Osteoblast (primary cell): ENCODE data around the gene DNAH8. TPM values are rescaled to one million over a fixed set of nuclear protein-coding genes. Genes with fewer than 3 reads are reported as not detected.

Experiments
- DNase-seq: peaks from one replicate; pipeline ENCODE4 v3.0.0; 2011; ENCODE audit warnings: low spot score, mixed read lengths; ENCODE audit not compliant: insufficient read length; ENCODE audit errors: missing footprints
- H2AFZ ChIP-seq: 2 replicates; pipeline ENCODE4 v1.6.0; 2011; ENCODE audit warnings: mild to moderate bottlenecking, low read length
- H3K27ac ChIP-seq: 2 replicates; pipeline ENCODE4 v1.5.1; 2011; ENCODE audit warnings: mild to moderate bottlenecking, low read depth, low read length, moderate library complexity
- H3K27me3 ChIP-seq: 2 replicates; pipeline ENCODE4 v1.6.0; 2012; ENCODE audit warnings: mild to moderate bottlenecking, control low read depth, inconsistent platforms, low read length, moderate library complexity; ENCODE audit not compliant: insufficient read depth
- H3K36me3 ChIP-seq: 2 replicates; pipeline ENCODE4 v1.5.1; 2011; ENCODE audit warnings: mild to moderate bottlenecking, low read length, control low read depth, moderate library complexity; ENCODE audit not compliant: insufficient read depth
- H3K4me1 ChIP-seq: 2 replicates; pipeline ENCODE4 v1.5.1; 2011; ENCODE audit warnings: mild to moderate bottlenecking, low read length, control low read depth, moderate library complexity; ENCODE audit not compliant: insufficient read depth
- H3K4me2 ChIP-seq: 2 replicates; pipeline ENCODE4 v1.6.0; 2011; ENCODE audit warnings: mild to moderate bottlenecking, low read length; ENCODE audit not compliant: insufficient read depth
- H3K4me3 ChIP-seq: fragments of 200-600 bp; sonication (generic); 3 replicates; pipeline ENCODE4 v1.5.1; 2012; ENCODE audit warnings: mild to moderate bottlenecking, low read length, inconsistent platforms; ENCODE audit not compliant: insufficient read depth
- H3K79me2 ChIP-seq: 2 replicates; pipeline ENCODE4 v1.6.0; 2012; ENCODE audit warnings: mild to moderate bottlenecking, low read length, control low read depth, inconsistent platforms; ENCODE audit not compliant: insufficient read depth
- H3K9me3 ChIP-seq: 2 replicates; pipeline ENCODE4 v1.5.1; 2011; ENCODE audit warnings: low read depth, low read length, control low read depth
- H4K20me1 ChIP-seq: 2 replicates; pipeline ENCODE4 v1.6.0; 2012; ENCODE audit warnings: mild to moderate bottlenecking, low read length, control low read depth; ENCODE audit not compliant: insufficient read depth
- total RNA-seq: library from RNA; depleted of rRNA; stranded (reverse); fragments of >200 nt; gene quantifications from 2 replicates; pipeline ENCODE4 v1.2.3, GENCODE V29; 2012
- TF ChIP-seq, protein P1 (sequence below): IDR thresholded peaks from 2 replicates; pipeline ENCODE4 v1.5.1; 2011; ENCODE audit warnings: mild to moderate bottlenecking, low read depth, low read length, moderate library complexity; ENCODE audit errors: extremely low read depth

Gene DNAH8
- total RNA-seq, 1 donor, result 0.36 TPM

DNA sequence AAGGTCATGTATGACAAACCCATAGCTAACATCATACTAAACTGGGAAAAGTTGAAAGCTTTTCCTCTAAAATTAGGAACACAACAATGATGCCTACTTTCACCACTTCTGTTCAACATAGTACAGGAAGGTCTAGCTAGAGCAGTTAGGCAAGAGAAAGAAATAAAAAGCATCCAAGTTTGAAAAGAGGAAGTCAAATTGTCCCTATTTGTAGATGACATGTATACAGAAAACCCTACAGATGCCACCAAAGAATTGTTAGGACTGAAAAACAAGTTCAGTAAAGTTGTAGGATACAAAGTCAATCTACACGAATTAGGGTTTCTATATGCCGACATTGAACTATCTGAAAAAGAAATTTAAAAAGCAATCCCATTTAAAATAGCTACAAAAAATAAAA, 244.0 kb downstream of the DNAH8 start:
- TF ChIP-seq, protein P1, sequence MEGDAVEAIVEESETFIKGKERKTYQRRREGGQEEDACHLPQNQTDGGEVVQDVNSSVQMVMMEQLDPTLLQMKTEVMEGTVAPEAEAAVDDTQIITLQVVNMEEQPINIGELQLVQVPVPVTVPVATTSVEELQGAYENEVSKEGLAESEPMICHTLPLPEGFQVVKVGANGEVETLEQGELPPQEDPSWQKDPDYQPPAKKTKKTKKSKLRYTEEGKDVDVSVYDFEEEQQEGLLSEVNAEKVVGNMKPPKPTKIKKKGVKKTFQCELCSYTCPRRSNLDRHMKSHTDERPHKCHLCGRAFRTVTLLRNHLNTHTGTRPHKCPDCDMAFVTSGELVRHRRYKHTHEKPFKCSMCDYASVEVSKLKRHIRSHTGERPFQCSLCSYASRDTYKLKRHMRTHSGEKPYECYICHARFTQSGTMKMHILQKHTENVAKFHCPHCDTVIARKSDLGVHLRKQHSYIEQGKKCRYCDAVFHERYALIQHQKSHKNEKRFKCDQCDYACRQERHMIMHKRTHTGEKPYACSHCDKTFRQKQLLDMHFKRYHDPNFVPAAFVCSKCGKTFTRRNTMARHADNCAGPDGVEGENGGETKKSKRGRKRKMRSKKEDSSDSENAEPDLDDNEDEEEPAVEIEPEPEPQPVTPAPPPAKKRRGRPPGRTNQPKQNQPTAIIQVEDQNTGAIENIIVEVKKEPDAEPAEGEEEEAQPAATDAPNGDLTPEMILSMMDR, result no peak
- Histone ChIP-seq H3K27ac (no peak overlapping the region), H3K27me3 (no peaks in the 10 kb centered on the region), H3K9me3 (no peaks in the 10 kb centered on the region), H3K36me3 (no peaks in the 10 kb centered on the region), H3K79me2 (no peaks in the 10 kb centered on the region), H3K4me2 (no peak overlapping the region), H2AFZ (no peak overlapping the region), H3K4me3 (no peak overlapping the region), H3K4me1 (no peaks in the 10 kb centered on the region), H4K20me1 (no peaks in the 10 kb centered on the region)
- no peak for DNase-seq

DNA sequence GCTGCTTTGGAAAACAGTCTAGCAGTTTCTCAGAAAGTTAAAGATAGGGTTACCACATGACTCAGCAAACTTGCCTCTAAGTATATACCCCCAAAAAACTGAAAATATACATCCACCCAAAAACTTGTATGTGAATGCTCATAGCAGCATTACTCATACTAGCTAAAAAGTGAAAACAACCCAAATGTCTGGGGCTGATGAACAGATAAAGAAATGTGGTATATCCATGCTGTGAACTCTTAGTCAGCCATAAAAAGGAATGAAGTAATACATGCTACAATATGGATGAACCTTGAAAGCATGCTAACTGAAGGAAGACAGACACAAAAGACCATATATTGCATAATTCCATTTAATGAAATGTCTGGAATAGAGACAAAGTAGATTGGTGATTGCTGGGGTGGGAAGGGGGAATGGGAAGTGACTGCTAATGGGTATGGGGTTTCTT, 253.6 kb downstream of the DNAH8 start:
- TF ChIP-seq, protein P1, result no peak
- Histone ChIP-seq H2AFZ (no peak overlapping the region), H4K20me1 (no peaks in the 10 kb centered on the region), H3K4me2 (no peak overlapping the region), H3K79me2 (no peaks in the 10 kb centered on the region), H3K9me3 (no peaks in the 10 kb centered on the region), H3K27me3 (no peaks in the 10 kb centered on the region), H3K4me1 (no peaks in the 10 kb centered on the region), H3K27ac (no peak overlapping the region), H3K36me3 (no peaks in the 10 kb centered on the region), H3K4me3 (no peak overlapping the region)
- DNase-seq, result no peak

DNA sequence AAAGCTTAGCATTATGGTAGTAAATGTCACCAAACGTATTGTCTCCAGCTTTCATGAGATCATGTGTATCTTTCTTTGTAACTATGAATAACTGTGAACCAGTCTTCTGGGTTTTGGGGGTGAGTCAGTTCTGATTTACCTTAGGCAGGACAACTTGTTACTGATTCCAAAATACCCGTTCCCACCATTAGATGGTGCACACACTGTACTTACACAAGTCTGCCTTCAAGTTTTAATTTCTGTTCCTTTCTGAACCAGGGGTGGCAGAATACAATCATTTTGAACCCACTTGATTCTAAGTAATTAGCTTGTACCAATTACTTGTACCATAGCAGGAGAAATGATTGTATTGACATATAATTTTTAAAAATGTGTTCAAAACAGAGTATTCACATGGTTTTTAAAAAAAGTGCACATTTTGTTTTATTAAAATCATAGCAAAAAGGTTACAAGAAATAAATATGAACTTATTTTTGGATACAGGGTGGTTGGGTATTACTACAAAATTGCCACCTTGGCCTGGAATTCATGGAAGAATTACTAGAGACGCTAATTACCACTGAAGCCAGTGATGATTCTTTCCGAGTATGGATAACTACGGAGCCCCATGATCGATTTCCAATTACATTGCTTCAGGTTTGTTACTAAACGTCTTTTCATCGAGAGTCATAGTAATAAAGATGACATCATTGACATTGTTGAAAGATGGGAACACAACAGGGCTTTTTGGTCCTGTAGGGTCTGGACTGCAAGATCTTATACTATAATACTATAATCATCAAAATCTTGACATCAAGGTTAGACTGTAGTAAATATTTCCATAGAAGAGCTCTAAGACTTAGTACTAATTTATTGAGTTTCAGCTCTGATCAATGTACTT, 258.3 kb downstream of the DNAH8 start:
- no peaks in the 10 kb centered on the region for H3K4me1 ChIP-seq
- H3K4me2 ChIP-seq, result no peak overlapping the region
- no peak overlapping the region for H3K4me3 ChIP-seq
- no peaks in the 10 kb centered on the region for H3K36me3 ChIP-seq
- no peaks in the 10 kb centered on the region for H4K20me1 ChIP-seq
- TF ChIP-seq, protein P1, result peak; percentile 69
- no peak overlapping the region for H2AFZ ChIP-seq
- no peaks in the 10 kb centered on the region for H3K9me3 ChIP-seq
- H3K27me3 ChIP-seq, result no peaks in the 10 kb centered on the region
- H3K27ac ChIP-seq, result no peak overlapping the region
- H3K79me2 ChIP-seq, result no peaks in the 10 kb centered on the region
- peak; percentile 39 for DNase-seq

DNA sequence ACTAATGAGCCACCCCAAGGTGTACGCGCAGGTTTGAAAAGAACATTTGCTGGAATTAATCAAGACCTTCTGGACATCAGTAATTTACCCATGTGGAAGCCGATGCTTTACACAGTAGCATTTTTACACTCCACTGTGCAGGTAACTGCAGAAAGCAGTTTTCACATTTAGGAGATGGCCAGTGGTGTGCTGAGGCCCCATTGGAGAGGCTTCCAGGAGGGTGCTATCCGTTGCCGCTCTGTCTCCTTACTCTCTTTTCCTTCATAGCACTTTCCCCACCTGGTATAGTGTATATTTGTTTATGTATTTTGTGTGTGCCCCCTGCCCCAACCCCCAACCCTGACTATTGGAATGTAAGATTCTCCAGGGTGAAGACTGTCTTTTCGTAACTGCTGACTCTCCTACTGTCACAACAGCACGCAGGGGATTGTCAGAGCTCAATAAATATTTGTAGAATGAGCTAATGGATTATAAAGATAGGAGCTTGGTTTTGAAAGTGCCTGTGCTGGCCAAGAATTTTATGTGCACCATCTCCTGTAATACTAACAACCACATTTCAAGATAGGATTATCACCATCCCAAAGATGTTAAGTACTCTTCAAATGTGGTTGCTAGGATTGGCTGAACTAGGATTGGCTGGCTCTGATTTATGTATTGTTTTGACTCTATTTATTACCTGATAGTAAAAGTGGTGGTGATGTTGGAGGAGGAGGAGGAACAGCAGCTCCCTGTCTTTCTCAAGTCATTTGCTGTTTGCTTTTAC, 259.5 kb downstream of the DNAH8 start:
- TF ChIP-seq, protein P1, result no peak

More for the DNA sequence above, 259.5 kb downstream of the DNAH8 start:
- H3K79me2 ChIP-seq, result no peaks in the 10 kb centered on the region
- no peak for DNase-seq
- no peaks in the 10 kb centered on the region for H4K20me1 ChIP-seq
- H3K4me1 ChIP-seq, result no peaks in the 10 kb centered on the region
- H3K9me3 ChIP-seq, result no peaks in the 10 kb centered on the region
- no peak overlapping the region for H3K27ac ChIP-seq
- H2AFZ ChIP-seq, result no peak overlapping the region
- H3K4me3 ChIP-seq, result no peak overlapping the region
- H3K4me2 ChIP-seq, result no peak overlapping the region
- H3K27me3 ChIP-seq, result no peaks in the 10 kb centered on the region
- H3K36me3 ChIP-seq, result no peaks in the 10 kb centered on the region
